Gastrocnemius medialis (tissue), 4 donors: ENCODE data around the gene PITX1. TPM values are rescaled to one million over a fixed set of nuclear protein-coding genes. Genes with fewer than 3 reads are reported as not detected.

Experiments
- ATAC-seq, 2 donors: fragments of 150-250 bp; one replicate each; pipeline ENCODE4 v1.9.1; 2016
- DNase-seq, 2 donors: peaks; one replicate each; pipeline ENCODE4 v3.0.0-alpha.2; 2019
- H3K27ac ChIP-seq, 4 donors: fragments of 200-600 bp; sonication (generic); 1 replicate in 1 of 4; 2 replicates in 3 of 4; pipeline ENCODE4 v1.5.1; 2016 to 2018; ENCODE audit warnings: mild to moderate bottlenecking in 2 of 4, moderate library complexity in 1 of 4
- H3K27me3 ChIP-seq, 3 donors: fragments of 200-600 bp; sonication (generic) in 2 of 3; 1 replicate in 1 of 3; 2 replicates in 2 of 3; pipeline versions ENCODE4 v1.5.1 to v1.6.0; 2016 to 2019; ENCODE audit warnings: mild to moderate bottlenecking in 1 of 3, moderate library complexity in 1 of 3
- H3K36me3 ChIP-seq, 2 donors: fragments of 200-600 bp; sonication (generic) in 1 of 2; one replicate each; pipeline ENCODE4 v1.5.1; 2017 to 2018
- H3K4me1 ChIP-seq, 2 donors: fragments of 200-600 bp; sonication (generic) in 1 of 2; one replicate each; pipeline ENCODE4 v1.5.1; 2016 to 2017; ENCODE audit warnings: mild to moderate bottlenecking in 2 of 2
- H3K4me3 ChIP-seq, 4 donors: fragments of 200-600 bp; sonication (generic) in 3 of 4; 1 replicate in 1 of 4; 2 replicates in 3 of 4; pipeline ENCODE4 v1.5.1; 2016 to 2019; ENCODE audit warnings: mild to moderate bottlenecking in 2 of 4
- H3K9me3 ChIP-seq, 3 donors: fragments of 200-600 bp; sonication (generic) in 2 of 3; 1 replicate in 1 of 3; 2 replicates in 2 of 3; pipeline ENCODE4 v1.5.1; 2016 to 2019
- CTCF ChIP-seq, 5 experiments: fragments of 450-650 bp in 3 of 5; fragments of 200-600 bp in 2 of 5; sonication (generic) in 2 of 5; IDR thresholded peaks in 4 of 5; conservative IDR thresholded peaks in 1 of 5; 1 replicate in 4 of 5; 2 replicates in 1 of 5; pipeline ENCODE4 v1.5.1; 2016 to 2019; ENCODE audit warnings: antibody characterized with exemption in 5 of 5, mild to moderate bottlenecking in 3 of 5, moderate library complexity in 3 of 5
- POLR2A ChIP-seq, 2 donors: fragments of 450-650 bp; IDR thresholded peaks; one replicate each; pipeline ENCODE4 v1.6.1; 2017; ENCODE audit warnings: antibody characterized with exemption in 2 of 2, mild to moderate bottlenecking in 2 of 2, moderate library complexity in 2 of 2
- in situ Hi-C, 4 donors: fragments of 200-750 bp; cut with MboI; loops; one replicate each; pipeline versions ENCODE4 v1.15.0 to v1.8.0; 2017; ENCODE audit warnings: low sequenced_read_pairs in 4 of 4
- intact Hi-C: fragments of 100-400 bp; cut with DNase I; formaldehyde crosslinking; loops from one replicate; pipeline ENCODE4 v1.15.1; 2023; ENCODE audit warnings: low total_unique reads
- total RNA-seq, 4 donors: library from RNA; depleted of rRNA; stranded (reverse); fragments of >200 nt; gene quantifications; one replicate each; pipeline versions ENCODE4 v1.1.0 to v1.2.3, GENCODE V29; 2016

The PITX1 gene
- total RNA-seq, 4 donors from 2014 or later: 5.3 to 21.2 (median 9.3) TPM

DNA sequence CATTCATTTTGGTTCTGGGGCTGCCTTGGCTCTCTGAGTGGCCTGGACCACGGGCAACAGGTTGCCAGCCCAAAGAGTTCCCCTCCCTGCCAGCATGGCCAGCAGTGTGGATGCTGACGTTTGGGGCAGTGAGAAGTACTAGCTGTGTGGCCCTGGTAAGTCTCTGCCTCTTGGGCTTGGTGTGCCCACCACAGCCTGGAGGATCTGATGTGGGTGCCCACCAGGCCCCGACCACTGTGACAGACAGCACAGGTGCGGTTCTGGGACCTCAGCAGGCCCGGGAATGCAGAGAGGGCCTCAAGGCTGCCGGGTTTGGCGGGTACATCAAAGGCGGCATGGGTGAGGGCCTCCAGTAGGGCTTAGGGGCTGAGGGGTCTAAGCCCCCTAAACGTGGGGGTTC is 33.6 kb upstream of the PITX1 start:
- DNase-seq: no peak
- no peak for TF ChIP-seq POLR2A (IDR thresholded peaks at IDR 0.05)
- in situ Hi-C loops (no loop called here), intact Hi-C loops (no loop called here)
- Histone ChIP-seq H3K4me3 (no peak overlapping the region), H3K27ac (no peak overlapping the region), H3K27me3 (no peaks in the 10 kb centered on the region), H3K4me1 (no peaks in the 10 kb centered on the region), H3K36me3 (no peaks in the 10 kb centered on the region), H3K9me3 (no peaks in the 10 kb centered on the region)
- ATAC-seq: no peak

DNA sequence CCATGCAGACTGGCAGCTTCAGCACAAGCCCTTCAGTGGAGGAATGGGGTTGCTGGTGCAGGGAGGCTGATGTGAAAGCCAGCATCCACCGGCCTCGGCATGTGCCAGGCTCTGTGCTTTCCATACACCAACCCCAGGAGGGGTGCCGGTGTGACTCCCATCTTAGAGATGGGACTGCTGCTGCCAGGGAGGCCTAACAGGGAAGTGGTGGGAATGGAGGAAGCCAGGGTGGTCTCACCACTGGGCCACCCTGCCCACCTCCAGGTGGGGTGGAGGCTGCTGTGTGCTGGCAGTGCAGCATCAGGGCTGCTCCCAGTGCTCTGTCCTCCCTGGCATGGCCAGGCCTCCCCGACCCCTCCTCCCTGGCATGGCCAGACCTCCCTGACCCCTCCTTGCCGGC is 32.8 kb upstream of the PITX1 start:
- no peak overlapping the region for H3K4me3 ChIP-seq

DNA sequence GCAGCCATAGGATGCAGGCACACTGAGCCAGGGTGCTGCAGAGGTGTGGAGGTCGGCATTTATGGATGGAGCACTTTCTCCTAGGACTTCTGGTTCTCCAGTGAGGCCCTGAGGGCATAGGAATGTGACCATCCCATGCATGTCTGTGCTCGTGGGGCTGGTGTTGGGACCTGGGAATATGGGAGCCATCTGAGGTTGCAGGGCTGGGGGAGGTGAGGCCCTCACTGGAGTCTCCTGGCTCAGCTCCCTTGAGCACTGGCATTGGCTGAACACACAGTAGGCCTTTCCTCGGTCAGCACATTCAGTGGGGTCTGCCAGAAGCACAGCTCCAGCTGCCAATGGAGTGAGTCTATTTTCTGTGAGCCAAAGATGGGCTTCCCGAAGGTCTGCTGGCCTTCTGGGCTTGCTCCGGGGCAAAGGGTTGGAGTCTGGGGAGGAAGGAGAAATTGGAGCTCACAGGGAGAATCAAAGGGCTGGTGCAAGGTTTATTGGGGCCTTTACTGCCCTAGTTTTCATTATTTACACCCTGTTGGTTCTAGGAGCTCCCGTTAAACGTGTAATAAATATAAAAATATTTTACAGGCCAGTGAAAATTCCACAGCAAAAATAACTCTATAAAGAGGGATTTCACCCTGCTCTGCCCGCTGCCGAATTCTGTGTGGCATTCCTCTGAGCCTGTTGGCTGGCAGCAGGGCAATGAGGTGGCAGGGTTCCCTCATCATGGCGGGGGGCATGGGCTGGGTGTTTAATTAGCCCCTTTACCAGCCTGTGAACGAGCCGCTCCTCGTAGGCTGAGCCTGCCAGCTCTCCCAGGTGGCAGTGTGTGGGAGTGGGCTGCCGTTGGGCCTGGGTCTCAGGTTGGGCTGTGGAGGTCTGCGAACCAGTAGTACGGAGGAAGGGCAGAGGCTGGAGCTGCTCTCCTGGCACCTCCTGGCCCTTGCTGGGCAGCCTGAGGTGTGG is 31.6 kb upstream of the PITX1 start:
- Histone ChIP-seq H3K27ac (no peak overlapping the region), H3K27me3 (no peaks in the 10 kb centered on the region), H3K4me1 (no peaks in the 10 kb centered on the region), H3K4me3 (no peak overlapping the region), H3K36me3 (no peaks in the 10 kb centered on the region), H3K9me3 (no peaks in the 10 kb centered on the region)
- in situ Hi-C loops: no loop called here
- intact Hi-C loops: no loop called here
- ATAC-seq: no peak
- TF ChIP-seq POLR2A (IDR thresholded peaks at IDR 0.05) (no peak), CTCF (IDR thresholded peaks at IDR 0.05 in 4 of 5, conservative IDR thresholded peaks at IDR 0.05 in 1 of 5) (no peak)
- peak in 1 of 2 donors; percentile 1 for DNase-seq

More for the DNA sequence above, 32.8 kb upstream of the PITX1 start:
- in situ Hi-C loops: no loop called here
- Histone ChIP-seq H3K36me3 (no peaks in the 10 kb centered on the region), H3K4me1 (no peaks in the 10 kb centered on the region), H3K27me3 (no peaks in the 10 kb centered on the region), H3K9me3 (no peaks in the 10 kb centered on the region), H3K27ac (no peak overlapping the region)
- intact Hi-C loops: no loop called here
- no peak for ATAC-seq
- DNase-seq: peak in 1 of 2 donors; percentile 1
- TF ChIP-seq POLR2A (IDR thresholded peaks at IDR 0.05) (no peak), CTCF (IDR thresholded peaks at IDR 0.05 in 4 of 5, conservative IDR thresholded peaks at IDR 0.05 in 1 of 5) (no peak)

DNA sequence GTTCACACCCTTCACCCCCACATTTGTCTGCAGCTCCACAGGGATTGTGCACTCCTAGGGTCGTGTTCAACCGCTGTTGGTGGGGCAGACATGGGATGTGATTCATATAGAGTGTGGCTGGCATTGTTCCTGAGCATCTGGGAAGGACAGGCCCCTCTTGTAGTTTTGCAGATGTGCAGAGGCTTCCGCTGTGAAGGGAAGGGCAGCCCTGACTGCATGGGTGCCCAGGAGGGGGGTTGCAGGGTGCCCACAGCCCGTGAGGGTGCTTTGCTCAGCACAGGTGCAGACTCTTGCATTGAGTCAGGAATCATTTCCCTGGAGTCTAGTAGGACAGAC is 30.2 kb upstream of the PITX1 start:
- in situ Hi-C loops: no loop called here
- no peaks in the 10 kb centered on the region for H3K4me1 ChIP-seq
- intact Hi-C loops: no loop called here
- H3K27ac ChIP-seq: no peak overlapping the region
- TF ChIP-seq POLR2A (IDR thresholded peaks at IDR 0.05) (no peak), CTCF (IDR thresholded peaks at IDR 0.05 in 4 of 5, conservative IDR thresholded peaks at IDR 0.05 in 1 of 5) (no peak)
- no peak overlapping the region for H3K4me3 ChIP-seq
- no peaks in the 10 kb centered on the region for H3K36me3 ChIP-seq
- DNase-seq: no peak
- ATAC-seq: no peak
- H3K9me3 ChIP-seq: no peaks in the 10 kb centered on the region
- H3K27me3 ChIP-seq: no peaks in the 10 kb centered on the region

GRCh38 chr5:135063511-135064234 is 29.6 kb upstream of the PITX1 start:
- no peak for ATAC-seq
- in situ Hi-C loops: no loop called here
- TF ChIP-seq POLR2A (IDR thresholded peaks at IDR 0.05) (no peak), CTCF (IDR thresholded peaks at IDR 0.05 in 4 of 5, conservative IDR thresholded peaks at IDR 0.05 in 1 of 5) (no peak)
- Histone ChIP-seq H3K27me3 (no peaks in the 10 kb centered on the region), H3K4me3 (no peak overlapping the region), H3K36me3 (no peaks in the 10 kb centered on the region), H3K27ac (no peak overlapping the region), H3K4me1 (no peaks in the 10 kb centered on the region), H3K9me3 (no peaks in the 10 kb centered on the region)
- intact Hi-C loops: no loop called here
- no peak for DNase-seq
